ENCODE measurements around the gene TXNRD2.

Gene TXNRD2

DNA sequence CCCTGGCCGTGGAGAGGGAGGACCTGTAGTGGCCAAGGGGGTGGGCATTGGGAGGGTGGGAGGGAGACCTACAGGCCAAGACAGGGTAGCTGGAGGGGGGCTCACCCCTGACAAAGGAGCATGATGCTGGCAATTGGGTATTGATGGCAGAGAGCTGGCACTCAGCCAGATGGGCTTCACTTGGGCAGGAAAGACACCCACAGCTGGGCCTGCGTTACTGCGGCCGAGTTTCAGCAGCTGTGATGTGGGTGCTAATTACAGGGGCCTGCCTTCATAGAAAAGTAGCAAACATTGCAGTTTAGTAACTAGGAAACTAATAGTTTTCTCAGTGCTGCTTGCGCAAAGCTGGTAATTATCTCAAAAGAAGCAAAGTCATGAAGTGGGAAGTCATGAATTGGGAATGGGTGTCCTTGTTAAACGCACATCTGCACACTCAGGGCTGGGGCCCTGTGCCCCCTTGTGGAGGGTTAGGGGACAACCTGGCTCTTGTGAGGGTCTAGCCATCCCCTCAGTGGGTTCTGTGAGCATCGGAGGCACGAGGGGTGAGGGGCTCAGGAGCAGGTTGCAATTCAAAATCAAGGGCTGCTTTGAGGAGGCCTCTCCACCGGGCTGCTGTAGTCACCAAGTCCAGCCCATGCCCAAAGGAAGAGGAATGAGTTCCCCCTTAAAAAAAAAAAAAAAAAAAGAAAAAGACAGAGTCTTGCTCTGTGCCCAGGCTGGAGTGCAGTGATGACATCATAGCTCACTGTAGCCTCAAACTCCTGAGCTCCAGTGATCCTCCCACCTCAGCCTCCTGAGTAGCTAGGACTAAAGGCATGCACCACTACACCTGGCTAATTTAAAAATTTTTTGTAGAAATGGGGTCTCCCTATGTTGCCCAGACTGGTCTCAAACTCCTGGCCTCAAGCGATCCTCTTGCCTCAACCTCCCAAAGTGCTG, 24.4 kb upstream of the TXNRD2 start:
- TF ChIP-seq SIN3A (IDR thresholded peaks at IDR 0.05; ENCODE audit: borderline replicate concordance, insufficient read depth, low read length) (no peak), REST (IDR thresholded peaks at IDR 0.05; ENCODE audit: insufficient read depth in 1 of 2, low read depth in 2 of 2, low read length in 2 of 2) (no peak), TAF1 (IDR thresholded peaks at IDR 0.05; ENCODE audit: borderline replicate concordance, insufficient read depth, low read length) (no peak), POLR2AphosphoS5 (IDR thresholded peaks at IDR 0.05; ENCODE audit: low read depth, low read length) (no peak; the same call in 1 of the 2 replicates), FOXP2 (optimal IDR thresholded peaks at IDR 0.05; ENCODE audit: borderline replicate concordance, extremely low read depth, extremely low read length, insufficient read depth) (no peak)

DNA sequence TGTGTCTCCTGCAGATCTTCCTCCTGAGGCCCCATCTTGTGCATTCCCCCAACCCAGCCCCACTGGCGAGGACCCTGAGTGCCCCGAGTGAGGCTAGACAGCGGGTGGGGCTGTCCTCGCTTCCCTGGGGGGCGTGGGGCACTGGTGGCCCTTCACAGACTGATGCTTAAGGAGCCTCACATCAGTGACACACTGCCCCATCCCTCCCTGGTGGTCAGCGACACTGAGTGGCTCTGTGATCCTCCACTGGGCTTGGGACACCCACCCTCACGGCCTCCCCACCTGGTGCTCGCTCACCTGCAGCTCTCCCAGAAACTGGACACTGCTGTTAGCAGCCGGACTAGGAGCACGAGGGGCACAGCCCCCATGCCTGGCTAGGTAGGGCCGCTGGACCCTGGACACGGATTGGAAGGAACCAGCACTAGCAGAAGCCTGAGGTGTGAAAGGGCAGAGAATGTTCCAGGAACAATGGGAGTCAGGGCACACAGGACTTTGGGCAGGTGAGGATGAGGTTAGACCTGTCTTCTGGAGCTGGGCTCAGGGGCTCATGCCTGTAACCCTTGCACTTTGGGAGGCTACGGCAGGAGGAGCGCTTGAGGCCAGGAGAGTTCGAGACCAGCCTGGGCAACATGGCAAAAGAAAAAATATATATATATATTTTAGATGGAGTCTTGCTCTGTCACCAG, 23.2 kb upstream of the TXNRD2 start:
- no peak for TF ChIP-seq FOXP2 (optimal IDR thresholded peaks at IDR 0.05; ENCODE audit: borderline replicate concordance, extremely low read depth, extremely low read length, insufficient read depth)
- no peak for TF ChIP-seq REST (IDR thresholded peaks at IDR 0.05; ENCODE audit: insufficient read depth in 1 of 2, low read depth in 2 of 2, low read length in 2 of 2)
- no peak for TF ChIP-seq SIN3A (IDR thresholded peaks at IDR 0.05; ENCODE audit: borderline replicate concordance, insufficient read depth, low read length)
- no peak for TF ChIP-seq POLR2AphosphoS5 (IDR thresholded peaks at IDR 0.05; ENCODE audit: low read depth, low read length)
- TF ChIP-seq TAF1 (IDR thresholded peaks at IDR 0.05; ENCODE audit: borderline replicate concordance, insufficient read depth, low read length): no peak

- TF ChIP-seq REST (IDR thresholded peaks at IDR 0.05; ENCODE audit: insufficient read depth in 1 of 2, low read depth in 2 of 2, low read length in 2 of 2) (no peak), SIN3A (IDR thresholded peaks at IDR 0.05; ENCODE audit: borderline replicate concordance, insufficient read depth, low read length) (no peak), FOXP2 (optimal IDR thresholded peaks at IDR 0.05; ENCODE audit: borderline replicate concordance, extremely low read depth, extremely low read length, insufficient read depth) (no peak), POLR2AphosphoS5 (IDR thresholded peaks at IDR 0.05; ENCODE audit: low read depth, low read length) (no peak), TAF1 (IDR thresholded peaks at IDR 0.05; ENCODE audit: borderline replicate concordance, insufficient read depth, low read length) (no peak)
These were observed 22.4 kb upstream of the TXNRD2 start for GRCh38 chr22:19963863-19964642.

GRCh38 chr22:19962909-19963806, 21.5 kb upstream of the TXNRD2 start:
- TF ChIP-seq FOXP2 (optimal IDR thresholded peaks at IDR 0.05; ENCODE audit: borderline replicate concordance, extremely low read depth, extremely low read length, insufficient read depth) (no peak), TAF1 (IDR thresholded peaks at IDR 0.05; ENCODE audit: borderline replicate concordance, insufficient read depth, low read length) (no peak), POLR2AphosphoS5 (IDR thresholded peaks at IDR 0.05; ENCODE audit: low read depth, low read length) (no peak; the same call in 1 of the 2 replicates), REST (IDR thresholded peaks at IDR 0.05; ENCODE audit: insufficient read depth in 1 of 2, low read depth in 2 of 2, low read length in 2 of 2) (no peak), SIN3A (IDR thresholded peaks at IDR 0.05; ENCODE audit: borderline replicate concordance, insufficient read depth, low read length) (no peak)
